Activated T-helper 1 cell treated with anti-CD3 and anti-CD28 coated beads, Interleukin-12 subunit alpha, Interleukin-12 subunit beta, Interleukin-2, Interleukin-4 antibody, amounts not matched to agents 30 ng/mL and 10 ng/mL and 1 ng/mL, durations not matched to agents 14 hours and 24 hours and 36 hours (primary cell): ENCODE data around the gene PDLIM5. TPM values are rescaled to one million over a fixed set of nuclear protein-coding genes. Genes with fewer than 3 reads are reported as not detected.
"Not testable (repeated sequence)": the region's sequence is repeated elsewhere in the genome, so short reads cannot be mapped to it uniquely, and the experiment has no call there.

Experiments used
- DNase-seq: peaks from one replicate; pipeline ENCODE4 v3.0.0; 2021; ENCODE audit warnings: low spot score
- H3K27ac Mint-ChIP-seq: one replicate; pipeline ENCODE4 v1.8.0; 2021; ENCODE audit warnings: mild to moderate bottlenecking, mixed read lengths
- H3K27me3 Mint-ChIP-seq: one replicate; pipeline ENCODE4 v1.8.0; 2022; ENCODE audit warnings: mild to moderate bottlenecking, moderate library complexity, mixed read lengths; ENCODE audit not compliant: insufficient read depth
- H3K36me3 Mint-ChIP-seq: one replicate; pipeline ENCODE4 v1.8.0; 2021; ENCODE audit warnings: low read depth, mixed read lengths
- H3K4me1 Mint-ChIP-seq: one replicate; pipeline ENCODE4 v1.8.0; 2021; ENCODE audit warnings: low read depth, mixed read lengths
- H3K4me3 Mint-ChIP-seq: one replicate; pipeline ENCODE4 v1.8.0; 2021; ENCODE audit warnings: mild to moderate bottlenecking, moderate library complexity, mixed read lengths
- H3K9me3 Mint-ChIP-seq: one replicate; pipeline ENCODE4 v1.8.0; 2021; ENCODE audit warnings: mixed read lengths
- intact Hi-C: fragments of 100-400 bp; cut with micrococcal nuclease; formaldehyde crosslinking; loops from one replicate; pipeline ENCODE4 v1.15.1; 2024
- total RNA-seq: library from RNA; stranded (reverse); gene quantifications from 2 replicates; pipeline ENCODE4 v1.2.3, GENCODE V29; 2022

PDLIM5 gene
- total RNA-seq, 1 donor from 2014 or later: 20.6 TPM

GRCh38 chr4:94551643-94552564 is 100.2 kb downstream of the PDLIM5 start:
- Mint-ChIP-seq H3K9me3 (no peaks in the 10 kb centered on the region), H3K27ac (no peak overlapping the region), H3K4me3 (no peak overlapping the region), H3K36me3 (no peaks in the 10 kb centered on the region), H3K27me3 (no peaks in the 10 kb centered on the region), H3K4me1 (no peaks in the 10 kb centered on the region)
- intact Hi-C loops: no loop called here
- DNase-seq: no peak

DNA sequence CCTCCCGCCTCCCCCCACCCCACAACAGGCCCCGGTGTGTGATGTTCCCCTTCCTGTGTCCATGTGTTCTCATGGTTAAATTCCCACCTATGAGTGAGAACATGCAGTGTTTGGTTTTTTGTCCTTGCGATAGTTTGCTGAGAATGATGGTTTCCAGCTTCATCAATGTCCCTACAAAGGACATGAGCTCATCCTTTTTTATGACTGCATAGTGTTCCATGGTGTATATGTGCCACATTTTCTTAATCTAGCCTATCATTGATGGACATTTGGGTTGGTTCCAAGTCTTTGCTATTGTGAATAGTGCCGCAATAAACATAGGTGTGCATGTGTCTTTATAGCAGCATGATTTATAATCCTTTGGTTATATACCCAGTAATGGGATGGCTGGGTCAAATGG is 104.3 kb downstream of the PDLIM5 start:
- intact Hi-C loops, H3K4me1 Mint-ChIP-seq, H3K27ac Mint-ChIP-seq, H3K9me3 Mint-ChIP-seq, H3K27me3 Mint-ChIP-seq, DNase-seq, H3K4me3 Mint-ChIP-seq, H3K36me3 Mint-ChIP-seq: not testable (repeated sequence)

DNA sequence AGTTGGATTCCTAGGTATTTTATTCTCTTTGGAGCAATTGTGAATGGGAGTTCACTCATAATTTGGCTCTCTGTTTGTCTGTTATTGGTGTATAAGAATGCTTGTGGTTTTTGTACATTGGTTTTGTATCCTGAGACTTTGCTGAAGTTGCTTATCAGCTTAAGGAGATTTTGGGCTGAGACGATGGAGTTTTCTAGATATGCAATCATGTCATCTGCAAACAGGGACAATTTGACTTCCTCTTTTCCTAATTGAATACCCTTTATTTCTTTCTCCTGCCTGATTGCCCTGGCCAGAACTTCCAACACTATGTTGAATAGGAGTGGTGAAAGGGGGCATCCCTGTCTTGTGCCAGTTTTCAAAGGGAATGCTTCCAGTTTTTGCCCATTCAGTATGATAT is 105.9 kb downstream of the PDLIM5 start:
- H3K4me1 Mint-ChIP-seq, intact Hi-C loops, H3K4me3 Mint-ChIP-seq, H3K9me3 Mint-ChIP-seq, H3K27me3 Mint-ChIP-seq, DNase-seq, H3K36me3 Mint-ChIP-seq, H3K27ac Mint-ChIP-seq: not testable (repeated sequence)

DNA sequence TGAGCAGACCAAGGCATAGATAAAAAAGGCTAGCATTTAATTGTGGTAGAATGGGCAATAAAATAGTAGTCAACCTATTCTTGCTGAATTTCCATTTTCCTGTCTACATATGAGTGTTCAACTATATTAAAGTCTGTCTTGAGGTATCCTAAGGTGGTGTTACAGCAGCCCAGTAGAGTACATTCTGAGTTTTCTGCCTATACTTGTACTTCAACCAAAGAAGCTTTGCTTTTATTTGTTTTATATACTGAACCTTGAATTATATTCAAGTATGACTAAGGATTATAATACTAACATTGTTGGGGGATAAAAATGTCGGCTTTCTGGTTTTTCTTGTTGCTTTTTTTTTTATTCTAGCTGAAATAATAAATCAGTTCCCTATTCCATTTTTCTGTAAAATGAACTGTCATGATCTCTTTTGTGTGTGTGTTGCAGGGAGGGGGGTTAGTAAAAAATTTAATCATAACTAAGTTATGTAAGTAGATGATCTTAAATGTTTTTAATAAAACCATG is 106.7 kb downstream of the PDLIM5 start:
- Mint-ChIP-seq H3K4me3 (no peak overlapping the region), H3K36me3 (no peaks in the 10 kb centered on the region), H3K27me3 (no peaks in the 10 kb centered on the region), H3K4me1 (peaks cover 5% of the 10 kb centered on the region), H3K27ac (no peak overlapping the region), H3K9me3 (no peaks in the 10 kb centered on the region)
- intact Hi-C loops: no loop called here
- no peak for DNase-seq

DNA sequence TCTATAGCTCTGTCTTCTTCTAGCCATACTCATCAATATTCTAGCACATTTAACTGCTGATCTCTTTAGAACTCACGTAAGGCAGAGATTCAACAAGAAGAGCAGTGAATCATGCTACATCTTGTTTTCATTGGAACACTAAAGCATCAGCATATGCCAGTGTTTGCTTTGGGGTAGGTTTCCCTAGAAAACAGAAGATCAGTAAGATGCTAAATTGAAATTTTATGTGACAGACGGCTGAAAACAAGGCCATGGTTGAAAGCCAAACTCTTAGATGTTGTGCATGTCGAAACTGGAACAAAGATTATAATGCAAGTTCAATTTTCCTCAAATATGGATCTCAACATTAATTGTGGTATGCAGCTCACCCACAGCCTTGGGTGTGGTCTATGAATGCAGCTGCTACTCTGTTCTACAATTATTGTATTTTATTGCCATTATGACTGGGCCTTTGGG is 107.6 kb downstream of the PDLIM5 start:
- intact Hi-C loops: no loop called here
- Mint-ChIP-seq H3K9me3 (no peaks in the 10 kb centered on the region), H3K27me3 (no peaks in the 10 kb centered on the region)

DNA sequence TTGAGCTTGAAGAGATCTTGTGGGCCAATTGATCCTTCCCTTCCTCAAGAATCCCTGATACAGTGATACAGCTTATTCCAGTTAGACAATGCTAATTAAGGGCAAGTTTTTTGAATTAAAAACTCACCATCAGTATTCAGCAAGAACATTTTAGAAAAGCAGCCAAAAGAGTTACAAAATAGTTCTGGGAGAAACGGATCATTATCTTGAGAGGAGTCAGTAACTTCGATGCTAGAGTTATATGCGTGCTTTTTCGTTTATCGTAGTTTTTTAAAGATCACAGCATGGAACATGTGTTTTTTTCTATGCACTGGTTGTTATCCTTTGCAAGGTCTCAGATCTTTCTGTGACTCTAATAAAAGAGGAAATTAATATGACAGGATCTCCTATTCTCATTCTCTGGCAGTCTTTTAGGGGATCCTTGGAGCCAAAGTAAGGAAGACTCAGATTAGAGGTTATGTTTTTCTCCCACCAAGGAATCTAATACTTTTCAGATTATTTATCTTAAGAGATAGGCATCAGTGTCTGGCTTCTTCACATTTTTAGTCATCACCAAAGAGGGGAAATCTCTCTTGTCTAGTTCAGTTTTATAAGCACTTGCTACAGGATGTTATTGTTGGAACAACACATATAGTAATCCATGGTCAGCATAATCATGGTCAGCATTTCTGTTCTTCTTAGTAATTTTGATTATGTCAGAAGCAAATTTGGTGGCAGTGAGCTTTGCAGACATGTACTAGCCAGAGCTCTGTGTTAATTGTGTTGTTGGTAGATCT is 109.7 kb downstream of the PDLIM5 start:
- H3K27me3 Mint-ChIP-seq: no peaks in the 10 kb centered on the region
- peaks cover 5% of the 10 kb centered on the region for H3K4me1 Mint-ChIP-seq
- no peak for DNase-seq
- H3K4me3 Mint-ChIP-seq: no peak overlapping the region
- no peaks in the 10 kb centered on the region for H3K36me3 Mint-ChIP-seq
- H3K9me3 Mint-ChIP-seq: no peaks in the 10 kb centered on the region
- no peak overlapping the region for H3K27ac Mint-ChIP-seq
- intact Hi-C loops: no loop called here

More for the DNA sequence above, 107.6 kb downstream of the PDLIM5 start:
- Mint-ChIP-seq H3K4me1 (peaks cover 5% of the 10 kb centered on the region), H3K4me3 (no peak overlapping the region), H3K27ac (no peak overlapping the region), H3K36me3 (no peaks in the 10 kb centered on the region)
- DNase-seq: no peak

- Mint-ChIP-seq H3K36me3 (no peaks in the 10 kb centered on the region), H3K27ac (no peak overlapping the region), H3K27me3 (no peaks in the 10 kb centered on the region), H3K4me1 (peaks cover 5% of the 10 kb centered on the region), H3K4me3 (no peak overlapping the region), H3K9me3 (no peaks in the 10 kb centered on the region)
- intact Hi-C loops: no loop called here
- no peak for DNase-seq
Observed at GRCh38 chr4:94562285-94562684, 110.5 kb downstream of the PDLIM5 start.

DNA sequence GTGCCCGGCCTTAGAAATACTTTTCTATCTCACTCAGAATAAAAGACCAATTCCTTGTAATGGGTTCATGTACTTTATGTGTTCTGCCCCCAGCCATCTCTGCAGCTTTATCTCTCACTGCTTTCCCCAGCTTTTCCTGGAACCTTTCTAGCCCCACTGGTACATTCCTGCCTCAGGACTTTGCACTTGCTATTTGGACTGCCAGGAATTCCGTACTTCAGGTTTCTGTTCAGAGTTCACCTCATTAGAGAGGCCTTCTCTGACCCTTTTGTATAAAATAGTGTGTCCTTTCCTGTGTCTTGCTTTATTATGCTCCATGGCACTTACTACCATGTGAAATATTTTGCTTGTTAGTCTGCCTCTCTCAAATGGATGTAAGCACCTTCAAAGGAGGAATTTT is 112.5 kb downstream of the PDLIM5 start:
- DNase-seq: no peak
- Mint-ChIP-seq H3K4me1 (peaks cover 5% of the 10 kb centered on the region), H3K27me3 (no peaks in the 10 kb centered on the region), H3K4me3 (no peak overlapping the region), H3K9me3 (no peaks in the 10 kb centered on the region), H3K27ac (no peak overlapping the region), H3K36me3 (no peaks in the 10 kb centered on the region)
- intact Hi-C loops: no loop called here

GRCh38 chr4:94566420-94566819 is 114.7 kb downstream of the PDLIM5 start:
- Mint-ChIP-seq H3K27me3 (no peaks in the 10 kb centered on the region), H3K36me3 (no peaks in the 10 kb centered on the region), H3K27ac (no peak overlapping the region), H3K9me3 (no peaks in the 10 kb centered on the region), H3K4me1 (peaks cover 4% of the 10 kb centered on the region), H3K4me3 (no peak overlapping the region)
- intact Hi-C loops: no loop called here
- DNase-seq: no peak

DNA sequence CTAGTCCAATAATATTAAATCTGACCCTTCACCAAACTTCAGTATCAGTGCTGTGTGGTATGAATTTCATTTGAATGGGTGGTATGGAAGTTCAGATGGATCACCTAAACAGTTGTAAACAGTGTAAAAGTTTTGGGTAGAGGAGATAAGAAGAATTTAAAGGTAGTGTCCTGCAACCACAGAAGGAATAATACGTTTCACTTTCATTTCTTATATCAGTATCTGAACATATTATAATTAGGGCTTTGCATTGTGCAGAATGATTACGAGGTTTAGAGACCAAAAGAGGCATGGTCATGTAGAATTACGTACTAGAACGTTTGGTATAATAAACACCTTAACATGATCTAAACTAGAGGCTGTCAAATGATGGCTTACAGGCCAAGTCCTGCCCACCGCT is 116.1 kb downstream of the PDLIM5 start:
- Mint-ChIP-seq H3K9me3 (no peaks in the 10 kb centered on the region), H3K27me3 (no peaks in the 10 kb centered on the region), H3K4me1 (no peaks in the 10 kb centered on the region), H3K27ac (no peak overlapping the region), H3K36me3 (no peaks in the 10 kb centered on the region), H3K4me3 (no peak overlapping the region)
- intact Hi-C loops: no loop called here
- no peak for DNase-seq

DNA sequence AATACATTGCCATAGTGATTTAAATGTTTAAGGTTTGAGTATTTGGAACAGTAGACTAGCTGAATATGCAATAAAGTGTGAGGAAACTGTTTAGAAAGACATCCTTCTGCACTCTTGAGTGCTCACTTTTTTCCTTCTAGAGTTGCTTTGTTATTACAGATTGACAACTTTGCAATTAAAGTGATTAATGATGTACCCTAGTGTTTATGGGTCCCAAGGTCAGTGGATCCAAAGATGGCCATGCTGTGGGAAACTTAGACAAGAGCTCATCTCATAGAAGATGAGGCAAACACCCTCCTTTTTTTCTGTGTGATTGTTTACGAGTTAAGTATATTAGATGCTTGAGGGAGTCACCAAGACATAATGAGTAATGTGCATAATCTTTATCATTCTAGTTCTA is 118.8 kb downstream of the PDLIM5 start:
- H3K27ac Mint-ChIP-seq: no peak overlapping the region
- no peaks in the 10 kb centered on the region for H3K4me1 Mint-ChIP-seq
- intact Hi-C loops: no loop called here
- DNase-seq: no peak
- H3K27me3 Mint-ChIP-seq: no peaks in the 10 kb centered on the region
- no peaks in the 10 kb centered on the region for H3K36me3 Mint-ChIP-seq
- no peak overlapping the region for H3K4me3 Mint-ChIP-seq
- H3K9me3 Mint-ChIP-seq: no peaks in the 10 kb centered on the region

- Mint-ChIP-seq H3K4me1 (no peaks in the 10 kb centered on the region), H3K4me3 (no peak overlapping the region), H3K9me3 (no peaks in the 10 kb centered on the region), H3K27ac (no peak overlapping the region), H3K27me3 (no peaks in the 10 kb centered on the region), H3K36me3 (no peaks in the 10 kb centered on the region)
- no peak for DNase-seq
- intact Hi-C loops: no loop called here
Observed at GRCh38 chr4:94571298-94571697, 119.6 kb downstream of the PDLIM5 start.

GRCh38 chr4:94571715-94572114 is 120.0 kb downstream of the PDLIM5 start:
- Mint-ChIP-seq H3K9me3 (no peaks in the 10 kb centered on the region), H3K27ac (no peak overlapping the region), H3K36me3 (no peaks in the 10 kb centered on the region), H3K4me1 (no peaks in the 10 kb centered on the region), H3K27me3 (no peaks in the 10 kb centered on the region), H3K4me3 (no peak overlapping the region)
- intact Hi-C loops: no loop called here
- DNase-seq: no peak
